Measurements from ENCODE around the gene ITPR3.
A peak's percentile ranks its signal among the peaks of the same experiment; 100 is the strongest.

The ITPR3 gene

DNA sequence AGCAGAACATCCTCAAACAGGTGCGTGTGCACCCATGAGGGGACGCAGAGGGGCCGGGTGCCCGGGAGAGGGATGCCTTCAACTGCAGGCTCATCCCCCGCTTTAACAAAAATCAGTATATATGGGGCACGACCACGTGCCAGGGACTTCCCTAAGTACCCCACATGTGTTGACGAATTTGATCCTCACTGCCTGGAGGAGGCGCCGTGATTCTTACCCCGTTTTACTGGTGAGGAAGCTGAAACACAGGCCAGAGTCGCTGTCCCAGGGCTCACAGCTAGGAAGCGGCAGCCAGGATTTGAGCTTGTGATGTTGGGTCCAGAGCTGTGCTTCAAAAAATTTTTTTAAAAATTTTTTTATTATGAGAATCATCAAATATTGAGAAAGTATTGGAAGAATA is 44.8 kb downstream of the ITPR3 start:
- DNase-seq (ENCODE audit: low read depth) = no peak
- TF ChIP-seq, protein P1, sequence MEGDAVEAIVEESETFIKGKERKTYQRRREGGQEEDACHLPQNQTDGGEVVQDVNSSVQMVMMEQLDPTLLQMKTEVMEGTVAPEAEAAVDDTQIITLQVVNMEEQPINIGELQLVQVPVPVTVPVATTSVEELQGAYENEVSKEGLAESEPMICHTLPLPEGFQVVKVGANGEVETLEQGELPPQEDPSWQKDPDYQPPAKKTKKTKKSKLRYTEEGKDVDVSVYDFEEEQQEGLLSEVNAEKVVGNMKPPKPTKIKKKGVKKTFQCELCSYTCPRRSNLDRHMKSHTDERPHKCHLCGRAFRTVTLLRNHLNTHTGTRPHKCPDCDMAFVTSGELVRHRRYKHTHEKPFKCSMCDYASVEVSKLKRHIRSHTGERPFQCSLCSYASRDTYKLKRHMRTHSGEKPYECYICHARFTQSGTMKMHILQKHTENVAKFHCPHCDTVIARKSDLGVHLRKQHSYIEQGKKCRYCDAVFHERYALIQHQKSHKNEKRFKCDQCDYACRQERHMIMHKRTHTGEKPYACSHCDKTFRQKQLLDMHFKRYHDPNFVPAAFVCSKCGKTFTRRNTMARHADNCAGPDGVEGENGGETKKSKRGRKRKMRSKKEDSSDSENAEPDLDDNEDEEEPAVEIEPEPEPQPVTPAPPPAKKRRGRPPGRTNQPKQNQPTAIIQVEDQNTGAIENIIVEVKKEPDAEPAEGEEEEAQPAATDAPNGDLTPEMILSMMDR (IDR thresholded peaks at IDR 0.05; ENCODE audit: low read depth, low read length, missing control alignments) = no peak
- no peak overlapping the region for H3K4me3 ChIP-seq (ENCODE audit: low read depth, low read length)

GRCh38 chr6:33667072-33667471 is 46.0 kb downstream of the ITPR3 start:
- TF ChIP-seq, protein P1 (IDR thresholded peaks at IDR 0.05; ENCODE audit: low read depth, low read length, missing control alignments) = no peak
- no peak overlapping the region for H3K4me3 ChIP-seq (ENCODE audit: low read depth, low read length)
- DNase-seq (ENCODE audit: low read depth) = no peak

GRCh38 chr6:33667776-33668175 is 46.7 kb downstream of the ITPR3 start:
- TF ChIP-seq, protein P1 (IDR thresholded peaks at IDR 0.05; ENCODE audit: low read depth, low read length, missing control alignments) = no peak
- no peak overlapping the region for H3K4me3 ChIP-seq (ENCODE audit: low read depth, low read length)
- no peak for DNase-seq (ENCODE audit: low read depth)

GRCh38 chr6:33668328-33668727 is 47.2 kb downstream of the ITPR3 start:
- no peak for DNase-seq (ENCODE audit: low read depth)
- H3K4me3 ChIP-seq (ENCODE audit: low read depth, low read length) = no peak overlapping the region
- TF ChIP-seq, protein P1 (IDR thresholded peaks at IDR 0.05; ENCODE audit: low read depth, low read length, missing control alignments) = no peak

- DNase-seq (ENCODE audit: low read depth) = peak; percentile 15
- TF ChIP-seq, protein P1 (IDR thresholded peaks at IDR 0.05; ENCODE audit: low read depth, low read length, missing control alignments) = no peak
- H3K4me3 ChIP-seq (ENCODE audit: low read depth, low read length) = no peak overlapping the region
Observed at GRCh38 chr6:33668914-33669313, 47.8 kb downstream of the ITPR3 start.

DNA sequence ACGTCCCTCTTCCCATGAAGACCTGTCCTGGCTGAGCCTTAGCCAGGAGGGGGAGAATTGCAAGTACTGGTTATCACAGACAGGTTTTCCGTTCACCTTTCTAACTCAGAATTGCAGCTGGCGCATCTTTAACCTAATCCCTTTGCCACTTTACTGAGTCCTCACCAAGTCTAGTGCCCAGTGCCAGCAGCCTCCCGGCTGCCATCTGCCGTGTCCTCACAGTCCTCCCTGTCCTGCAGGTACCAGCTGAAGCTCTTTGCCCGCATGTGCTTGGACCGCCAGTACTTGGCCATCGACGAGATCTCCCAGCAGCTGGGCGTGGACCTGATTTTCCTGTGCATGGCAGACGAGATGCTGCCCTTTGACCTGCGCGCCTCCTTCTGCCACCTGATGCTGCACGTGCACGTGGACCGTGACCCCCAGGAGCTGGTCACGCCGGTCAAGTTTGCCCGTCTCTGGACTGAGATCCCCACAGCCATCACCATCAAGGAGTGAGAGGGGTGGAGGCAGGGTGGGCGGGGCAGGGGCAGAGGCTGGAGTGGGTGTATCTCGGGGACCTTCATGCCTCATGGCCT is 49.1 kb downstream of the ITPR3 start:
- DNase-seq (ENCODE audit: low read depth) = no peak
- TF ChIP-seq, protein P1 (IDR thresholded peaks at IDR 0.05; ENCODE audit: low read depth, low read length, missing control alignments) = no peak
- H3K4me3 ChIP-seq (ENCODE audit: low read depth, low read length) = no peak overlapping the region
